ENCODE measurements around the gene AP2A1. TPM values are rescaled to one million over a fixed set of nuclear protein-coding genes. Genes with fewer than 3 reads are reported as not detected.
A peak's percentile ranks its signal among the peaks of the same experiment; 100 is the strongest.
"Not testable (repeated sequence)": the region's sequence is repeated elsewhere in the genome, so short reads cannot be mapped to it uniquely, and the experiment has no call there.

AP2A1 gene
- total RNA-seq, 2 experiments from 2014 or later = 83.4 to 84.5 TPM

DNA sequence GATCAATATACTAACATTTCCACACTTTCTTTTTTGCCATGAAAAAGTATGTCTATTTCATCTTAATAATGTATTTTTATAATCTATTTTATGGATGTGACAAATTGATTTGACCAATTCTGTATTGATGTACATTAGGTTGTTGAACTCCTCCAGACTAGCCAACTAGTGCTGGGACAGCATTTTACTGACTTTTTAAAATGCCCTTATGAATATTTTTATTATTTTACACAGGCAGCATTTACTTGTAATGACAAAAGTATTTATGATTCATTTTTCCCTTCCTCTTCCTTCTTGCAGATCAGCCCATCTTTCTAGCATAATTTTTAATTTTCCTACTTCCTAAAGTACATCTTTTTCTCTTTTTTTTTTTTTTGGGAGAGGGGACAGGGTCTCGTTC is 47.2 kb downstream of the AP2A1 start:
- POLR2A ChIA-PET = interaction anchor here (0.9 to 1.5 kb wide), 5 partner anchors 10 to 149 kb away, joined by 3 to 7 read pairs (median 3); partner anchors contain the start of genes AKT1S1, BCL2L12, IRF3 and TBC1D17
- H3K36me3 Mint-ChIP-seq (ENCODE audit: low read depth) = peaks cover 5% of the 10 kb centered on the region
- no peak for DNase-seq
- ATAC-seq = no peak
- no peaks in the 10 kb centered on the region for H3K9me3 Mint-ChIP-seq
- peak overlapping the region; percentile 21 for H3K27ac Mint-ChIP-seq
- intact Hi-C loops (cut with micrococcal nuclease) = no loop called here
- no peaks in the 10 kb centered on the region for H3K27me3 Mint-ChIP-seq
- peaks cover 24% of the 10 kb centered on the region for H3K4me1 Mint-ChIP-seq (ENCODE audit: low read depth)
- peak overlapping the region; percentile 85 for H3K4me3 Mint-ChIP-seq
- TF ChIP-seq, protein P1, sequence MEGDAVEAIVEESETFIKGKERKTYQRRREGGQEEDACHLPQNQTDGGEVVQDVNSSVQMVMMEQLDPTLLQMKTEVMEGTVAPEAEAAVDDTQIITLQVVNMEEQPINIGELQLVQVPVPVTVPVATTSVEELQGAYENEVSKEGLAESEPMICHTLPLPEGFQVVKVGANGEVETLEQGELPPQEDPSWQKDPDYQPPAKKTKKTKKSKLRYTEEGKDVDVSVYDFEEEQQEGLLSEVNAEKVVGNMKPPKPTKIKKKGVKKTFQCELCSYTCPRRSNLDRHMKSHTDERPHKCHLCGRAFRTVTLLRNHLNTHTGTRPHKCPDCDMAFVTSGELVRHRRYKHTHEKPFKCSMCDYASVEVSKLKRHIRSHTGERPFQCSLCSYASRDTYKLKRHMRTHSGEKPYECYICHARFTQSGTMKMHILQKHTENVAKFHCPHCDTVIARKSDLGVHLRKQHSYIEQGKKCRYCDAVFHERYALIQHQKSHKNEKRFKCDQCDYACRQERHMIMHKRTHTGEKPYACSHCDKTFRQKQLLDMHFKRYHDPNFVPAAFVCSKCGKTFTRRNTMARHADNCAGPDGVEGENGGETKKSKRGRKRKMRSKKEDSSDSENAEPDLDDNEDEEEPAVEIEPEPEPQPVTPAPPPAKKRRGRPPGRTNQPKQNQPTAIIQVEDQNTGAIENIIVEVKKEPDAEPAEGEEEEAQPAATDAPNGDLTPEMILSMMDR (IDR thresholded peaks at IDR 0.05) = no peak
- CTCF ChIA-PET = interaction anchor here (0.9 kb wide), 1 partner anchor 11 kb away, joined by 3 read pairs; no protein-coding TSS in a partner anchor

DNA sequence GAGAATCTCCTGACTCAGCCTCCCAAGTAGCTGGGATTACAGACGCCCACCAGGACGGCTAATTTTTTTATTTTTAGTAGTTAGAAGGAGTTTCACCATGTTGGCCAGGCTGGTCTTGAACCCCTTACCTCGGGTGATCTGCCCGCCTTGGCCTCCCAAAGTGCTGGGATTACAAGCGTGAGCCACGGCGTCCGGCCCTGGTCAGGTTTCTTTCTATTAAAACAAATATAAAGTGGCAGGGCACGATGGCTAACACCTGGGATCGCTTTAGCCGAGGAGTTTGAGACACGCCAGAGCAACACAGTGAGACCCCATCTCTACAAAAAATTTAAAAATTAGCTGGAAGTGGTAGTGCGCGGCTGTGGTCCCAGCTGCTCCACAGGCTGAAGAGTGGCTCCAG is 49.8 kb downstream of the AP2A1 start:
- no peaks in the 10 kb centered on the region for H3K27me3 Mint-ChIP-seq
- TF ChIP-seq, protein P1 (IDR thresholded peaks at IDR 0.05) = no peak
- no peak overlapping the region for H3K27ac Mint-ChIP-seq
- POLR2A ChIA-PET = no interaction called here
- no peak for ATAC-seq
- H3K36me3 Mint-ChIP-seq (ENCODE audit: low read depth) = no peaks in the 10 kb centered on the region
- no peak overlapping the region for H3K4me3 Mint-ChIP-seq
- no peaks in the 10 kb centered on the region for H3K9me3 Mint-ChIP-seq
- peaks cover 23% of the 10 kb centered on the region for H3K4me1 Mint-ChIP-seq (ENCODE audit: low read depth)
- CTCF ChIA-PET = no interaction called here
- no peak for DNase-seq
- intact Hi-C loops (cut with micrococcal nuclease) = no loop called here

DNA sequence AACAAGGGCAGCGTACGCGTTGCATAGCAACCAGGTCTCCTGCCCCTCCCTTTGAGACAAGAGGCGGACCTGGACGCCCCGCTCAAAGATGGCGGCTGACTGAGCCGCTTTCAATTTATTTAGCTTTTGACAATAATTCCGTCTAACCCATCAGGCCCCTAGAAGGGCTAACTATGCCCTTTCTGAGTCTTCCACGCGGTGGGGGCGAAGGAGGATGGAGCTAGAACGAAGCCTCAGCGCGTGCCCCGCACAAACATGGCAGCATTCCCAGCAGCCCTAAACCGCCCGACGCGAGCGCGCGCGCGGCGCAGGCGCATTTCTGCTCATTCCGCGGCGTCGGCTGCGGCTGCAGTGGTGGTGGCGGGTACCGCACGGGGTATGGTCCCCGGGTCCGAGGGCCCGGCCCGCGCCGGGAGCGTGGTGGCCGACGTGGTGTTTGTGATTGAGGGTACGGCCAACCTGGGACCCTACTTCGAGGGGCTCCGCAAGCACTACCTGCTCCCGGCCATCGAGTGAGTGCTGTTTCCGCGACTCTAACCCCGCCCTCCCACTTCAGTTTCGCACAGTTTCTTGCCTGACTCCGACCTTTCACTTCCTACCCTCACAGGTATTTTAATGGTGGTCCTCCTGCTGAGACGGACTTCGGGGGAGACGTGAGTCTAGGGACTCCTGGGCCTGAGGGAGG is 51.3 kb downstream of the AP2A1 start, which contains the start of gene MED25:
Gene MED25 (plus strand): TSS at position 326 of the 685 bp plus-strand sequence. CDS start 53 bp downstream, at position 379.
- Mint-ChIP-seq H3K9me3 (no peaks in the 10 kb centered on the region), H3K36me3 (ENCODE audit: low read depth) (peaks cover 1% of the 10 kb centered on the region), H3K4me1 (ENCODE audit: low read depth) (peaks cover 15% of the 10 kb centered on the region), H3K4me3 (peak within 1 kb of the TSS; percentile 90), H3K27ac (peak within 1 kb of the TSS; percentile 99), H3K27me3 (no peaks in the 10 kb centered on the region)
- TF ChIP-seq, protein P1 (IDR thresholded peaks at IDR 0.05) = no peak
- DNase-seq (peak; percentile 86), ATAC-seq (peak; percentile 70)
- ChIA-PET CTCF (interaction anchor here (0.9 to 1.0 kb wide), 2 partner anchors 8 to 100 kb away, joined by 3 read pairs; no protein-coding TSS in a partner anchor), POLR2A (interaction anchor here (1.0 to 1.8 kb wide), 4 partner anchors 9 to 46 kb away, joined by 3 to 7 read pairs (median 4); no protein-coding TSS in a partner anchor)
- intact Hi-C loops (cut with micrococcal nuclease) = no loop called here

DNA sequence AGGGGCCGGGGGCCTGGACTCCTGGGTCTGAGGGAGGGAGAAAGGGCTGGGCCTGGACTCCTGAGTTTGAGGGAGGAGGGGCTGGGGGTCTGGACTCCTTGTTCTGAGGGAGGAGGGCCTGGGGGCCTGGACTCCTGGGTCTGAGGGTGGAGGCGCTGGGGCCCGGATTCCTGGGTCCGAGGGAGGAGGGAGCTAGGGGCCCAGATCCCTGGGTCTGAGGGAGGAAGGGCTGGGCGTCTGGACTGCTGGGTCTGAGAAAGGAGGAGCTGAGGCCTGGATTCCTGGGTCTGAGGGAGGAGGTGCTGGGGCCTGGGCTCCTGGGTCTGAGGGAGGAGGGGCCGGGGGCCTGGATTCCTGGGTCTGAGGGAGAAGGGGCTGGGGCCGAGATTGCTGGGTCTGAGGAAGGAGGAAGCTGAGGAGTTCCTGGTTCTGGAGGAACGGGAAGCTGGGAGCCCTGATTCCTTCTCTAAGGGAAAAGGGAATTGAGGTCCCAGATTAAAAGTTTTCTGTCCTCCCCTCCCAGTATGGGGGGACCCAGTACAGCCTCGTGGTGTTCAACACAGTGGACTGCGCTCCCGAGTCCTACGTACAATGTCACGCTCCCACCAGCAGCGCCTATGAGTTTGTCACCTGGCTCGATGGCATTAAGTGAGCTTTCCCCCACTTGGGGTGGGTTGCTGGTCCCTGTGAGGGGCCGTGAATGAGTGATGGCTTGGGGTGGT is 52.0 kb downstream of the AP2A1 start:
- ChIA-PET CTCF (interaction anchor here (1.0 to 1.4 kb wide), 2 partner anchors 101 kb away, joined by 3 read pairs; no protein-coding TSS in a partner anchor), POLR2A (interaction anchor here (0.6 to 1.8 kb wide), 8 partner anchors 9 to 68 kb away, joined by 3 to 7 read pairs (median 3); no protein-coding TSS in a partner anchor)
- TF ChIP-seq, protein P1 (IDR thresholded peaks at IDR 0.05) = no peak
- H3K4me3 Mint-ChIP-seq = peak overlapping the region; percentile 90
- intact Hi-C loops (cut with micrococcal nuclease) = no loop called here
- H3K36me3 Mint-ChIP-seq (ENCODE audit: low read depth) = peaks cover 6% of the 10 kb centered on the region
- ATAC-seq (no peak), DNase-seq (no peak)
- peak overlapping the region; percentile 99 for H3K27ac Mint-ChIP-seq
- no peaks in the 10 kb centered on the region for H3K27me3 Mint-ChIP-seq
- peaks cover 18% of the 10 kb centered on the region for H3K4me1 Mint-ChIP-seq (ENCODE audit: low read depth)
- H3K9me3 Mint-ChIP-seq = no peaks in the 10 kb centered on the region

DNA sequence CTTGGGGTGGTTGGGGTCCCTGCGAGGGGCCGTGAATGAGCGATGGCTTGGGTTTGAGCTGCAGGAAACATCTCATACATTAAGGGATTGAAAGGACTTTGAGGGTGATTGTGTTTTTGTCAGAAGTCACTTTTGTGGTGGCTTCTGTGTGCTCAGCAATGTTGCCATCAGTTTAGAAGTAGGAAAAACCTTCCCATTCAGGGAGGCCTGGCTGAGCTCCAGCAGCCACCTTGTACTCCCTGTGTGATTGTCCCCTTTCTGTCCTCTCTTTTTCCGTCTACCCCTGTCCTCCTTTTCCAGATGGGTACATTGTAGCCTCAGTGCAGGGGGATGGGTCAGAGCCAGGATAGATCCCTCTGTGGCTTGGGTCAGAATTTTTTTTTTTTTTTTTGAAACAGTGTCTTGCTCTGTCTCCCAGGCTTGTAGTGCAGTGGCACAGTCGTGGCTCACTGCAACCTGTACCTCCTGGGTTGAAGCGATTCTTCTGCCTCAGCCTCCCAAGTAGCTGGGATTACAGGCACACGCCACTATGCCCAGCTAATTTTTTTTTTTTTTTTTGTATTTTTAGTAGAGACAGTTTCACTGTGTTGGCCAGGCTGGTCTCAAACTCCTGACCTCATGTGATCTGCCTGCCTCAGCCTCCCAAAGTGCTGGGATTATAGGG is 52.8 kb downstream of the AP2A1 start:
- H3K27ac Mint-ChIP-seq = peak overlapping the region; percentile 73
- CTCF ChIA-PET = interaction anchor here (1.4 kb wide), 1 partner anchor 102 kb away, joined by 3 read pairs; no protein-coding TSS in a partner anchor
- POLR2A ChIA-PET = interaction anchor here (0.6 to 1.8 kb wide), 6 partner anchors 11 to 56 kb away, joined by 3 to 6 read pairs (median 3); no protein-coding TSS in a partner anchor

More for the DNA sequence above, 52.8 kb downstream of the AP2A1 start:
- Mint-ChIP-seq H3K4me1 (ENCODE audit: low read depth) (peaks cover 17% of the 10 kb centered on the region), H3K4me3 (peak overlapping the region; percentile 90)
- ATAC-seq; DNase-seq; H3K27me3 Mint-ChIP-seq; intact Hi-C loops (cut with micrococcal nuclease); H3K36me3 Mint-ChIP-seq (ENCODE audit: low read depth); H3K9me3 Mint-ChIP-seq: not testable (repeated sequence)

All from activated CD8-positive, alpha-beta T cell treated with anti-CD3 and anti-CD28 coated beads for 36 hours (primary cell).